ENCODE results near the gene GRID1.

GRID1 gene

DNA sequence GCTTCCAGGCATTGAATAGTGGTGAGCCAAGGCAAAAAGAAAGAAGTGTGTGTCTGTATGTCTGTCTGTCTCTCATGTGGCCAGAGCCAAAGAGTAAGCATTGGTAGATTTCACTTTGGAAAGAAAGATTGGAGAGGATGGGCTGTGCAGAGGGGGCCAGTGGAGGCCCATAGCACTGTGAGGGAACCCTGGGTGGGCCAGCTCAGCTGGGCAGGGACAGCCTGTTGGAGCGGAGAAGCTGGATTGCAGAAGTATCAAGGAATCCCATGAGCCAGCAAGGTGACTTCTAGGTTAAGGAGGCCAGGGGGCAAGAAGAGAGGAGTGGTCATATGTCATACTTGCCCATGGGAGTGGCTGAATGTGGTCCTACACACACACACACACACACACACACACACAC is 1.5 kb upstream of the GRID1 start:
- DNase-seq = no peak

DNA sequence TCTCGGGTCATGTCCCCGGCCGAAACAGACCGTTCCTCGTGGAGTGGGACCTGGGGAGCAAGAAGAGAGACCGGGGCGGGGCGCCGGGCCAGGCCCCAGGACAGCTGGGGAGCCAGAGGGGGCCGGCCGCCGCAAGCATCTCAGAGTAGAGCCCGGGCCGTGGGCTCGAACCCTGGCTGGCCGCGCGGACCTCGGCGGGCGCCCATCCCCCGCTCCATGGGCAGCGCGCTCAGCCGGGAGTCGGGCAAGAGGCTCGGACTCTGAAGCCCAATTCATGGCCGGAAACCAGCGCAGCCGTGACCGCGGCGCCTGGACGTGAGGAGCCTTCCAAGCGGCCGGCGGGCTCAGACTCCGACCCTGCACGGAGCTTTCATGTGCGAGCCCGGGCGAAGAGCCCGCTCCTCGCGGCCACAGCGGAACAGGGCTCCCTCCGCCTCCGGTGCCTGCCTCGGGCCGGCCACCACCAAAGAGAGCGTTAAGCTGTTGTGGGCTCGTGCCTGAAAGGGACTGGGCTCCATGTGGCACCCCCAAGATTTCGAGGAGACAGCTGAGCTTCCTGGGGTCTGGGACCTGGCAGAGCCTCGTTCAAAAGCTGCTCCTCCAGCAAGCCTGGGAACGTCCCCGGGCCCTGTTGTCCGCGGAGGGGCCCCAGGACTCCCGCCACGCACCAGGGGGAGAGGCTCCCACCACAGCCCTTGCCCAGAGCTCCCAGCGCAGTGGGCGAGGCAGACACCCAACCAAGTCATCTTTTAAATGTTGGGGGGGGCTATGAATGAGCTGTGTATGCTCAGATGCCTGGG is 757 bp upstream of the GRID1 start:
- no peak for DNase-seq

DNA sequence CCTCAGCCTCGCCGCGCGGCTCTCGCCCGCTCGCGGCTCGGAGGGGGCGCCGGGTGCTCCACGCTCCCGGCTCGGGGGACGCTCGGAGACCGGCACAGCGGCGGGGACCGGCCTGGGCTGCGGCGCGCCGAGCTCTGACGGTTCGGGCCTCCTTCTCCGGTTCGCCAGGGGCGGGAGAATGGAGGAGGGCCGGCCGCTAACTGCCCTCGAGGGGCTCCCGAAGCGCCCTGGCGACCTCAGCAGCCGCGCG is 232 bp upstream of the GRID1 start:
- DNase-seq = no peak

DNA sequence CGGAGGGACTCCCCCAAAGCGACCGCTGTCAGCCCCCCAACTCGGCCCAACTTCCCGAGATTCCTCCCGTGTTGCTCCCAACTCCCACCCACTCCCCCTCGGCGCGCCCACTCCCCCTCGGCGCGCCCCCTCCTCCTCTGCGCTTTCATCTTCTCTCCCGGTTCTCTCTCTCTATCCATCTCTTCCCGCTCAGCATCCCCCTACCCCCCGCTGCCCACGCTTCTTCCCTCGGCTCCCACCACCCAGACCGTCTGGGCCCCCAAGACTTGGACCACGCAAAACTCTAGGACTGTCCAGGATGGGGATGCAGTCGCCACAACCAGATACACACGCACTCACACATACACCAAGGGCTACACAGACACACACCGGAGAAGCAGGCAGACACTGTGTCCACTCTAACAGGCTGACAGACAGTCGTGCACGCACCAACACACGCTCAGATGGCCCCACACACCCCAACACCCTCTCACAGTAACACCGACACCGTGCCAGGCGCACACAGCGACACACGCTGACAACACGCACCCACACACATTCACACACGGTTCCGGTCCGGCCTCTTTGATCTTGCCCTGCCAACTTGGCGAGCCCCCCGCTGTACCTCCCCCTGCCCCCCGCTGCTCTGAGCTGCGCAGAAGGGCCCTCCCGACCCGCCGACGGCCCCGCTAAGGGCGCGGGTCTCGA is 1.1 kb downstream of the GRID1 start:
- DNase-seq = peak; percentile 13

DNA sequence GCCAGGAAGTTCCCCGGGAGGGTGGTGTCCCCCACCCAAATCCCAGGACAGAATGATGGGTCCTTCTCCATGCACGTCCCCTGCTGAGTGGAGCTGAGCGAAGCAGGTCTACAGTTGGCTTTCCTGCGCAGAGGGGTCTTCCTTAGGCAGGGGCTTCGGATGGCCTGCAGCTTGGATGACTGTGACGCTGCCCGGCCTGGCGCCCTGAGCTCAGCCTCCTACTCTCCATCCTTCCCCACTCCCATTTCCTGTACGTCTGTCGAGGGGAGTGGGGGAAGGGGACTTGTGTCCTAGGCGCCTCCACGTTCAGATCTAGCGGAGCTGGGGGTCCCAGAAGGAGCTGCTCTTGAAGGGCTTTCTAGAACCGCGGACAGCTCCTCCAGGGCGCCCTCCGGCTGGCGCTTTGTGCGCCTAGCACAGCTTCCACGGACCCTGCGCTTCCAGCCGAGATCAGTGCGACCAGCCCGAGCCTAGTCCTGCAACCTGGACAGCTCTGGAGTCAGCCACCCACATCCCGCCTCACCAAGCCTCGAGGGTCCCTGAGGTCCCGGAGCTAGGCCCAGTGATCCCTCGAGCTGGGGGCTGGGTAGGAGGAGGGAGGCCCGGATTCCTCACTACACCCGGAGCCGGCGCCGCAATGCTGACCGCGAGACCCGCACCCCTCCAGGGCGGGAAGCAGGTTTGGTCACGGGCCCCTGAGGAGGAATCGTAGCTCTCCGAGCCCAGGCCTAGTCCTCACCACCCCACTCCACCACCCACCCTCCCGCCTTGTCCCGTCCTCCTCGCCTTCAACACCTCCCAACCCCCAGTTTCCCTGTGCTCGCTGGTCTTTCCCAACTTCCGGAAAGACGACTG is 1.9 kb downstream of the GRID1 start:
- no peak for DNase-seq

DNA sequence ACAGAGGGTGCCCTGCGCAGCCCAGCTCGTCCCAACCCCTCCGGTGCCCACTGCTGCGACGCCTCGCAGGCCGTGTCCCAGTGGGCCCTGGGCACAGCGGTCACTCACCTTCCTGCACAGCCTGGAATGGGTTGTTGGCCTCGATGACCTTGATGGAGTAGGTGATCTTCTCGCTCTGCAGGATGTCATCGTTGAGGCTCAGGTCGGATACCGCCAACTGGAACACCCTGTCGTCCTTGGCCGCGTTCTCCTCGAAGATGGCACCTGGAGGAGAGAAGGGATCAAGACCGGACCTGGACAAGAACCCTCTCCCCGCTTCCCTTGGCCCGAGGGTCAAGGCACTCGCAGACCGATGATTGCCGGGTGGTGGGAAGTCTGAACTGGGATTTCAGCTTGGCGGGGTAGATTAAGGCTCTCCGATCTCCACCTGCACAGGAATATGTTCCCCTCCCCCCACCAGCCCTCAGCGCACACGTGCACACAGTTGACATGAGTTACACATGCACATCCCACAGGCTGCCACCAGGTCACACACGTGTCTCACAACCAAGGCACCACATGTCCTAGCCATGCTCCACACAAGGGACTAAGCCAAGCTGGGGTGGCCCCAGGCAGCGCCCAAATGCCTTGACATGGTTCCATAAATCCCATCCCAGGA is 2.6 kb downstream of the GRID1 start:
- DNase-seq = peak; percentile 15

DNA sequence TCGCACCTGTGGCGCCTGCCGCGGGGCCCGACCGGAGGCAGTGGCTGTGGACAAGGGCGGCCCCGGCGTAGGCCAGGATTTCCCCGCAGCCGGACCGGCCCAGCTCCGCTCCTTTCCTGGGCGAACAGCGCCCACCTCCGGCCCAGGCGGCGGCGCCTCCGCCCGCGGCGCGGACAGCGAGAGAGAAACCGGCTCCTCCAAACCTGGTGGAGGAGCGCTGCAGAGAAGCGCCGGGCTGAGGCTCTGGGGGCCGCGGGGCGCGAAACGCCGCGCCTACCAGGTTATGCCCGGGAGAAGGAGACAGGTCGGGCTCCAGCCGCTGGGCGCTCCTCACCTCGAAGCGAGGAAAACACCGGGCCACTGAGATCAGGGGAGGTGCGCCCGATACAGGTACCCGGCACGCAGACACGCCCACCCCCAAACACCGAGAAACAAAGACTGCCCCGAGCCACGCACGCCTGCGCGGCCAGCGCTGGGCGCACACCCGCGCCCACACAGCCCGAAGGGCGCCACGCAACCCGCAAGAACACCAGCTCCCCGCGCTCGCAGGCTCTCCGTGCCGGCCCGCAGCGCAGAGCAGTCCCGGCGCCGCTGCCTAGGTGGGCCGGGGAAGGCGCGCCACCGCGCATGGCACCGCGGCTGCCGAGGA is 3.3 kb downstream of the GRID1 start:
- DNase-seq = no peak

DNA sequence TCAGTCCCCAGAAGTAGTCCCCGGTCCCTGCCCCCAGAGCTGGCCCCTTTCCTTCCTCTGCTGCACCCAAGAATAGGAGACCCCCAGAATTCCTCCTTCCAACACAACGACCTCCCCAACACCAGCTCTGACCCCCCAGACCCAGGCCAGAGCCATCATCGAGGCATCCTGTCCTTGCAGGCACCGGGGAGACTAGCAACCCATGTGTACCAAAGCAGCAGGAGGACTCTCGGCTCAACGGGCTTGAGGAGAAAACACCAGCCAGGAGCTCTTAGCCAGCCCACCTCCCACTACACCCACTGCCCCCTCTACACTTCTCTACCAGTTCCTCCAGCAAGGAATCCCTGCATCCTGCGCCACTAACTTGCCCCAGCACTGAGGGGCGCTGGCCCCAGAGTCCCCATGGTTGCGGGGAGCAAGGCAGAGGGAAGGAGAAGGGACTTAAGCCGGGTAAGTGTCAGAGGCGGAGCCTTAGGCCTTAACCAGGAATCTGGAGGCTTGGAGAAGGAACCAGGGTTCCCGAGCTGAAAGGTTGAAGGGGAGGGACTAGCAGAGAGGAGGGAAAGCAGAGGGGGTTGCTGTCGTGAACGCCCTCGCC is 3.9 kb downstream of the GRID1 start:
- no peak for DNase-seq

DNA sequence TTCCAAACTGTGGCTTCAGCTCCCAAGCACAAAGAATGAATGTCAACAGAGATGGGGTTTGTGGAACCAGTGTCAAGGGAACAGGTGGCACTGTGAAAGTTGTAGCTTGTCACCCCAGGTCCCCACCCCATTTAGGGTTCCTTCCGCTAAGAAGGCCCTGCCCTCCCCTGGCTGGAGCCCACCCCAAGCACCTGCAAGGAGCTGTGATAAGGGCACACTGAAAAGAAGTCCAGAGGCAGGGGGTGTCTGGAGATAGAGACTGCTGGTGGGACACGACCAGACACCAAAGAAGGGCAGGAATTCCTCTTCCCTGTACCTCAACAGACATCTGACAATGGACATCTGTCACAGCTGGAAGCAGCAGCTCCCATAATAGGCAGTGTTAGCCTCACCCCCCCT is 4.5 kb downstream of the GRID1 start:
- DNase-seq = no peak

DNA sequence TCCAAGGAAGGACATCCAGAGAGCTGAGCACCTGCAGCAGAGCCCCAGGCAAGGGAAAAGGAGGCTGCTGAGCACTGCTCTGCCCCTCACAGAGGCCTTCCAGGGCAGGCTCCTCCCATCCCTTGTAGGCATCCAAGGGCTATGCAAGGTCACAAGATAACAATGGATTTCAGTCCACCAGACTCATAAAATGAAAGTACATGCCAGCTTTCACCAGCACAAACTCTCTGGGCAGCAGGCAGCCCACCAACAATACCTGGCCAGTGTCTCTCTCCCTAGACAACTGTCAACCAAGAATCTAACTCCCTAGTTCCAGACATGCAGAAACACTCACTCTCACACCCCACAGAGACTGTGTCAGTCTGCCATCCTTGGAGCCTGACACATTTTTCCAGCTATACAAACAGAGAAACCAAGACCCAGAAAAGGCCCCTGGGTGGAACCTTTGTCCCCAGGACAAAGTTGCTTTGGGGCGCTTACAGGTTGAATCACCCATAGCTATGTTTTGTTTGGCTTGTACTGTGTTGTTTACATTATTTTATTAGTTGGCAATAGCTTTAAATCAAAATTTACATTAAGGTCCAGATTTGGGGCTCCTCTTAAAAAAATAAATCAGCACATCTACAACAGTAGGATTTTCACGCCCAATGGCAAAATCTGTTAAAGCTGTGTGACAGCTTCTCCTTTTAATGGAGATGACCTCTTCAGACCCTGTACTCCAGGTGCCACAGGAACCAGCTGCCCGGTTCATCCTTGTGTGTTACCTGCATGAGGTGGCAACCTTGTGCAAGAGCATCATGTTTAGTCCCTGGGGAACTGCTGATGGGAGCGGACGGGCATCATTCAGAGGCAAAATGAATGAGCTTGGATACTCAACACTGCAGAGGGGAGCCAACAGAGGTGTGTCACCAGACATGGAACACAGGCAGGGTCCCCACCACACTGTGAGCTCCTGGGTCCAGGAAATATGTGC is 5.2 kb downstream of the GRID1 start:
- DNase-seq = no peak

DNA sequence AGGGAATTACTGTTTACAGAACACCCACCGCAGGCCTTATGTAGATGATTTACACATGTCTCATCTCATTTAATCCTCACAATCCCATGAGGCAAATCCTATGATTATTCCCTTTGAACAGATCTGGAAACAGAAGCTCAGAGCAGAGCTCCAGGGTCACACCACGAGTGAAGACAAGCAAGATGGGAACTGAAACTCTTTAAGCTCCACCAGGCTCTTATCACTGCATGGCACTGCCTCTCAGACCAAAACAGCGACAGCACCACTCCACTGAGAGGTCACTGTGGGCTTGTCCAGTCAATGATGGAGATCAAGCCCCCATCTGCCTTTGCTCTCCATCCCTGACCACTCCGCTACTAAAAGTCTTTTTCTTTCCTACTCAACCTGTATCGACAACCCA is 5.9 kb downstream of the GRID1 start:
- no peak for DNase-seq

DNA sequence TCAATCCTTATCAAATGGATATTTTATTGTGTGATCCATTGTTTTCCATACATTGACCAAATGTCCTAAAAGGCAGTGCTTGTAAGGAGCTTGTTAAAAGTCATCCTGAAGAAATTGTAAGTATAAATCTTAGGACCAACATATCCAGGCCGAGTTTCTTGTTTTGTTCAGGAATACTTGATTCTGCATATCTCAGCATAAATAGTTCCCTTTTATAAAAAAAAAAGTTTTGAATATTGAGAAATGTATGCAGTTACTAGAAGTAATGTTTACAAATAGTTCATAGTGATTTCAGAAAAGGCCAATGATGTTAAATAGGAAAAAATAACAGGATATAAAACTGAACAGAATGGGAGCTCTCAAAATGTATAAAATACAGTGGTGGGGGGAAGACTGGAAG is 6.6 kb downstream of the GRID1 start:
- no peak for DNase-seq

DNA sequence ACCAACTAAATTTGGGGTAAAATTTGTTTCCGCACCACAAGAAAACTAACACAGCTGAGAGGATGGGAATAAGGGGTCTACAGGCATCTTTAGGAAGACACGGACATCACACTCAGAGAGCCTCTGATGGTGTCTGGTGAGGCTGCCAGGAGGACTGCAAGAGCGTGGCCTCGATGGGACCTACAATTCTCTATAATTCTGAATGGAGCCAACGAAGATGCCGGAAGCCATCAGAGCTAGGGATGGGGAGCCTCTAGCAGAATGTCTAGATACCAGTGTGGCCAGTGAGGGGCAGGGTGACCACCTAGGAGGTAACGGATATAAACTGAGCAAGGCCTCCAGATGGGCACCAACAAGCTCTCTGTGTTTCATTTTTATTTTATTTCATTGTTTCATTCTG is 7.5 kb downstream of the GRID1 start:
- no peak for DNase-seq

DNA sequence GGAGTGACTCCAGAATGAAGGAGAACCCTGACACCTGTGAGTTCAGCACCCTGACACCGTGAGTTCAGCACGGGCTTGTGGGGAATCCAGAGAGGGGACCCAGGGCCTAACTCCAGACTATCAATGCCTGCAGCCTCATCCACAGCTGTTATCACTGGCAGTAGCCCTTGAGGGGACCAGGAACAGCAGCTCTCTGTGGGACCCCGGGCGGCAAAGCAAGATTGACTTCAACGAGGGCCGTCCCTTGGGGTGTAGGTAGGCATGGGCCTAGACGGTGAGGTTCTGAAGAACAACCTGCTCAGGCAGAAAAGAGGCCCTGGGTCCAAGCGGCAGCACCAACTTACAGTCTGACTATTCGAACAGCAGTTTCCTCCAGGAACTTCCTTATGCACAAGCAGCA is 8.9 kb downstream of the GRID1 start:
- no peak for DNase-seq

DNA sequence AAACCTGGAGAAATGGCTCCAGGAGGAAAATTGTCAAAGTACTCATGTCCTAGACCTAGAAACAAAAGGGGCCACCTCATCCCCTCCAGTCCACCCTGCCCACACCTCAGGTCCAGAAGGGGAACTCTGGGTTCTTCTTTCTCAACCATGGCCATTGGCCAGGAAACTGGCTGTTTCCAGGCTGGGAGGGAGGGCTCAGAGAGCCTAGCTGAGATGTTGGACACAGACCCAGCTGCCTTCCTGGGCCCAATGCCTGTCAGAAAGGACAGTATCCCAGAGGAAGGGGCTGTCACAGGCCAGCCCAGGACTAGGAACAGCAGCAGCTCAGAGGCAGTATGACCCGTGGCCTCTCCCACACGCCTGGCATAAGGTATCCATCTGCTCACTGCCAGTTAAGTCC is 9.6 kb downstream of the GRID1 start:
- DNase-seq = no peak

DNA sequence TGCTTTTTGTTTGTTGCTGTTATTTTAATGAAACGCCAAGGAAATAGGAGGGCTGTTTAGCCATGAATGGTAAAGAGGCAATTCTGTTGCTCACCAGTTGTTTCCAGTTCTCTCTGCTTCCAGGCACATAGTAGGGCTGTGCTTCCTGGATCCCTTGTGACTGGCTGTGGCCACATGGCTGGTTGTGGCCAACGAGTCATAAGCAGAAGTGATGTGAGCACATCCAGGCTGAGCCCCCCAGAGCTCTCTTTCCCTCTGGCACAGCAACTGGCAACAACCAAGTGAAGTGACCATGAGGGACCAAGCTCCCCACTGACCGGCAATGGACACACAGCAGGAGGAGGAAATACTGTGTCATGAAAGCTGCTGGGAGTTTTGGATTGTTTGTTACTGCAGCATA is 10.3 kb downstream of the GRID1 start:
- DNase-seq = no peak

DNA sequence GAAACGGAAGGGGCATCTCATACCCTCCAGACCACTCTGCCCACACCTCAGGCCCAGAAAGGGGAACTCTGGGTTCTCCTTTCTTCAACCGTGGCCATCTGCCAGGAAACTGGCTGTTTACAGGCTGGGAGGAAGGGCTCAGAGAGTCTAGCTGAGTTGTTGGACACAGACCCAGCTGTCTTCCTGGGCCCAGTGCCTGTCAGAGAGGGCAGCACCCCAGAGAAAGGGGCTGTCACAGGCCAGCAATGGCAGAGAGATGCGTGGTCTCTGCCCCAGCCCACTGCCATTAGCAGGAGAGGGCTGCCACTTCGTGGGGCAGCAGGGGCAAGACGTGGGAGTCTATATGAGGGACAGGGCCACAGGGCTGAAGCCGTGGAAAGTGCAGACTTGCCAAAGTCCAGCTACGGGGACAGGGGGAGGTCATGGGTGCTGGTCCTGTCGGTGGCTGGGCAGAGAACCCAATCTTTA is 11.0 kb downstream of the GRID1 start:
- DNase-seq = no peak

DNA sequence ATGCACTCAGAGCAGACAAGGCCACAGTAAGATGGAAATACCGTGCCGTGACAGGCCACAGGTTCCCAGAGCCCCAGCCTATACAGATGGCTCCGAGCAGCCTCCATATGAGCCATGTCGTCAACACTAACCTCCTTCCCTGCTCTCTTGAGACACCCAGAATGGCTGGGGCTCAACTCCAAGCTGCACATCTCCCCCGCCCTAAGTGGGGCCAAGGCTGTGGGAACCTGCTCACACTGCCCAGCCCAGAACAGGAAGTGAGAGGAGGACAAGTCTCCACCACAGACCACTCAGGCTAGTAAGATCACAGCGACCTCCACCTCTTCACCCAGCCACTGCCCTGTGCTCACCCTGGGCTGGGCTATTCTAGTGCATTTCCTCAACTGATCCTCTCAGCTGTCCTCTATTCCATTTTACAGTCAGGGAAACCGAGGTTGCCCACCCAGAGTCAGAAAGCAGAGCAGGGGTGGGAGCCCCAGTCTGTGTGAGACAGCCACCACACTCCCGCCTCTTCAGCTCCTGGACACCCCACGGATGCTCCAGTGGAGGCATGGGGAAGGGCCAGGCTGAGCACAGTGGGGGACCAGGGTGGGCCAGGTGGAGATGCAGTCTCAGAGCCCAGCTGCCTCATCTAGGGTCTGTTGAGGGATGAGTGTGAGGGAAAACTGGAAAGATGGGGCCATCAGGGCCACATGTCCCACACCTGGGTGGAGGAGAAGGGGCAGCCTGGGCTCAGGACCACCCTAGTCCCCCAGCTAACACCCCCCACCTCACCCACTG is 11.6 kb downstream of the GRID1 start:
- no peak for DNase-seq

DNA sequence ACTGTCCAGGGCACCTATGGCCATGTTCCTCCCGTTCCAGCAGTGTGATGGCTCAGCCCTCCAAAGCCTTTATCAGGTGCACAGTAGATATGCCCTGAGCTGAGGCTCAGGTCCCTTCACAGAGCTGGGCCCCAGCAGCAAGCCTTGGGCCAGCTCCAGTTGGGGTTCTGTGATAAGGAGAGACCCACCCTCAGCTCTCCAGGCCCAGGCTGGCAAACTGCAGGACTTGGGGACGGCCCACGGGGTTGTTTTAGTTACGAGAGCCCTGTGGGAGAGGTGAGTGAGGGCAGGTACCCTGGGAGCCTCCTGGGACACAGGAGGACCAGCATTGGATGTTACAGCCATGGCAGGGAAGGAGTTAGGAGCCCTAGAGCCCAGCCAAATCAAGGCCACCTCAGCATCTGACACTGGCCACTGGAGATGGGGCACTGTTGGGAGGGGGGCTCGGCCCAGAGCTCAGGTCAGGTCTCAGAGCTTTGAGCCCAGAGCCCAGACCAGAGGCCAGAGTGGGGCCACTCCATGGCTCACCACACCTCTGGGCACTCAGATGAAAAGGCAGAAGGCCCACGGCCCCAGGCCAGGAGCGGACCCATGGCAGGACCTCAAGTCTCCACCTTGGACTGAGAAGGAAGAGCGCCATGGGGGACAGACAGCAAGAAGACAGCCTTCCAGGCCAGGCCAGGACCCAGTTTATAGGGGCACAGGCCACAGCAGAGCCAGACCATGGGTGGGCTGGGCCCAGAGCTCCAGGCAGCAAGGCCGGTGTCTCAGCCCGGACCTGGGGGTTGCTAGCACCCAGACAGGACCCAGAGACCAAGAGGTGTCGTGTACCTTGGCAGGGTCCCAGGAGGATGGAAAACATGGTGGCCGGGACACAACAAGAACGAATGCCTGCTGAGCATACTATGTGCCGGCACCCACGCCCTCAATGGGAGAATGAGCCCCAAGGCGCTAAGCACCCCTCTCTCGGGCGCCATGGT is 12.8 kb downstream of the GRID1 start:
- DNase-seq = no peak
